ENCODE data around the gene STK17A.

DNA sequence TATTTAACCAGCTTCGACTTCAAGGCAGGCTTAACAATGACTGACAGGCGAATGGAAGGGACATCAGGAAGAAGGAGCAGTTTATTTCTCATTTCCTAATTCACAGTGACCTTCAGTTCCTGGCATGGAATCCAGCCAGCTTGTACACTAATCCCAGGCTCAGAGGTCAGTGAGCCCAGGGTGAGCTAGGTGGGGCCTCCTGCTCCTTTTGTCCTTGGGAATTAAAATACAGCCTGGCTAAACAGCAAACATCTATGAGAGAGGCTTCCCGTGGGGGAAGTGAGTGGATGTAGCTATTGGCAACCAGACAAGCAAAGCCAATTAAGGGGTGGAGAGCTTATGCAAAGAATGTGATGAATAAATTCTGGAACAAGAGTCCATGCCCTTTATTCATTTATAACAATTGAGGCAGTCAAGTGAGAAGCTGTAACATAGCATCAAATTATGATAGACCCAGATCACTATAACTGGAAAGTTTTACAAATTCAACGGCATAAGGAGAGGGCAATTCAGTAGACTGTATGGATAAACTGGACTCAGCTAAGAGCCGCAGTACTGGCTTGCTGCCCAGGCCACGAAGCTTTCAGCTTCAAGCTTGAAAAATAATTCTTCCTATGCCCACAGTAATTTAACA is 57.1 kb downstream of the STK17A start:
- TF ChIP-seq, protein P1, sequence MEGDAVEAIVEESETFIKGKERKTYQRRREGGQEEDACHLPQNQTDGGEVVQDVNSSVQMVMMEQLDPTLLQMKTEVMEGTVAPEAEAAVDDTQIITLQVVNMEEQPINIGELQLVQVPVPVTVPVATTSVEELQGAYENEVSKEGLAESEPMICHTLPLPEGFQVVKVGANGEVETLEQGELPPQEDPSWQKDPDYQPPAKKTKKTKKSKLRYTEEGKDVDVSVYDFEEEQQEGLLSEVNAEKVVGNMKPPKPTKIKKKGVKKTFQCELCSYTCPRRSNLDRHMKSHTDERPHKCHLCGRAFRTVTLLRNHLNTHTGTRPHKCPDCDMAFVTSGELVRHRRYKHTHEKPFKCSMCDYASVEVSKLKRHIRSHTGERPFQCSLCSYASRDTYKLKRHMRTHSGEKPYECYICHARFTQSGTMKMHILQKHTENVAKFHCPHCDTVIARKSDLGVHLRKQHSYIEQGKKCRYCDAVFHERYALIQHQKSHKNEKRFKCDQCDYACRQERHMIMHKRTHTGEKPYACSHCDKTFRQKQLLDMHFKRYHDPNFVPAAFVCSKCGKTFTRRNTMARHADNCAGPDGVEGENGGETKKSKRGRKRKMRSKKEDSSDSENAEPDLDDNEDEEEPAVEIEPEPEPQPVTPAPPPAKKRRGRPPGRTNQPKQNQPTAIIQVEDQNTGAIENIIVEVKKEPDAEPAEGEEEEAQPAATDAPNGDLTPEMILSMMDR (conservative IDR thresholded peaks at IDR 0.05; ENCODE audit: low read depth, low read length): no peak
- TF ChIP-seq EZH2phosphoT487 (IDR thresholded peaks at IDR 0.05; ENCODE audit: borderline replicate concordance, low read length) (no peak), EZH2 (IDR thresholded peaks at IDR 0.05; ENCODE audit: low read length, unreplicated experiment) (no peak)

Data from PC-3 (cell line).